H1 (cell line): ENCODE data around the gene MEGF11. TPM values are rescaled to one million over a fixed set of nuclear protein-coding genes. Genes with fewer than 3 reads are reported as not detected.

Experiments used
- ATF3 ChIP-seq: IDR thresholded peaks from 2 replicates; pipeline ENCODE4 v1.6.1; 2011; ENCODE audit warnings: low read depth, mild to moderate bottlenecking, low read length; ENCODE audit not compliant: insufficient read depth
- CHD2 ChIP-seq: IDR thresholded peaks from 2 replicates; pipeline ENCODE4 v1.6.1; 2012; ENCODE audit warnings: low read length, improper control_type of control experiment
- HDAC2 ChIP-seq, 2 experiments: fragments of 300-600 bp in 1 of 2; sonication (generic) in 1 of 2; IDR thresholded peaks; 2 replicates each; pipeline ENCODE4 v1.6.1; 2011 to 2012; ENCODE audit warnings: low read depth in 2 of 2, low read length in 2 of 2, mild to moderate bottlenecking in 2 of 2, moderate library complexity in 2 of 2, borderline replicate concordance in 1 of 2, inconsistent platforms in 1 of 2
- KDM4A ChIP-seq: IDR thresholded peaks from one replicate; pipeline ENCODE4 v1.7.1; 2012; ENCODE audit warnings: low read depth, mild to moderate bottlenecking, moderate library complexity, low read length, inconsistent platforms; ENCODE audit not compliant: severe bottlenecking
- PHF8 ChIP-seq: fragments of 200-600 bp; sonication (generic); conservative IDR thresholded peaks from 2 replicates; pipeline ENCODE4 v1.7.1; 2012; ENCODE audit warnings: low read depth, mild to moderate bottlenecking, inconsistent platforms, low read length, moderate library complexity
- SP2 ChIP-seq: IDR thresholded peaks from 2 replicates; pipeline ENCODE4 v1.6.1; 2012; ENCODE audit warnings: mild to moderate bottlenecking, low read length, inconsistent platforms
- YY1 ChIP-seq: IDR thresholded peaks from 2 replicates; pipeline ENCODE4 v1.6.1; 2011; ENCODE audit warnings: low read depth, mild to moderate bottlenecking, low read length
- polyA plus RNA-seq, 7 experiments: library from polyadenylated mRNA; depleted of rRNA in 3 of 7; stranded (reverse) in 5 of 7; unstranded in 2 of 7; fragments of >200 nt in 5 of 7; fragments of 200-250 nt in 2 of 7; gene quantifications; 1 replicate in 5 of 7; 2 replicates in 1 of 7; 4 replicates in 1 of 7; pipeline versions ENCODE4 v1.2.1 to v1.2.3, GENCODE V29; 2011 to 2013; ENCODE audit warnings: missing spikeins in 2 of 7, mixed read lengths in 2 of 7
- total RNA-seq: library from RNA; stranded (reverse); fragmentation: NEBNext Ultra II Directional; extraction: Animal tissue kit (Norgen Biotek cat#: 25700); gene quantifications from 2 replicates; pipeline ENCODE4 v1.2.1, GENCODE V29; 2021

The MEGF11 gene
- total and polyA plus RNA-seq, 2 of the 8 experiments (the other 6 are each of a cell fraction or from before 2014, with no cell fraction given): 4.4 to 4.8 TPM

GRCh38 chr15:65909831-65910230, 343.7 kb downstream of the MEGF11 start (continued):
- no peak for TF ChIP-seq CHD2
- no peak for TF ChIP-seq SP2
- TF ChIP-seq PHF8: no peak
- TF ChIP-seq HDAC2 (IDR thresholded peaks at IDR 0.05; ENCODE audit: borderline replicate concordance in 1 of 2, low read depth in 2 of 2, low read length in 2 of 2): no peak
- no peak for TF ChIP-seq YY1
- TF ChIP-seq KDM4A: no peak
- no peak for TF ChIP-seq ATF3
